Activated CD4-positive, alpha-beta T cell treated with anti-CD3 and anti-CD28 coated beads, Interleukin-2, Interleukin-6, amounts not matched to agents 100 ng/mL and 50 ng/mL, durations not matched to agents 16 hours and 8 hours (primary cell): ENCODE measurements around the gene SUMO1.
"Not testable (repeated sequence)": the region's sequence is repeated elsewhere in the genome, so short reads cannot be mapped to it uniquely, and the experiment has no call there.

Source experiments
- DNase-seq: peaks from one replicate; pipeline ENCODE4 v3.0.0-alpha.2; 2020

The SUMO1 gene

GRCh38 chr2:202238234-202239197 lies at the start of gene SUMO1:
Gene SUMO1 (minus strand): TSS chr2:202238597. CDS start chr2:202238451, 146 bp downstream.
- DNase-seq = peak; percentile 95

DNA sequence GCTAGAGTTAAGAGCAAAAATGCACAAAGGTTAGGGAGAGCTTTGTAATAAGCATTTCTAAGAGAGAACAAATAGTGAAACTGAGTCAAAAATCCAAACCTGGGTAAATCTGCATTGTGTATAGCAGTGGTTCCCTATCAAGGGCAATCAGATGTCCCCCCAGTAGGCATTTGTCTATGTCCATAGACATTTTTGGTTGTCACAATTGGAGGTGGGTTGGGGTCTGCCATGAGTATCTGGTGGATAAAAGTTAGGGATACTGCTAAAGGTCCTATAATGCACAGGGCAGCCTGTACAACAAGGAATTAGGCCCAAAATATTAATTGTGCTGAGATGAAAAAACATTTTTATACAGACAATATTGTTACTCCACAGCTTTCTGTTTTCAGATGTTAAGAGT lies 48.2 kb upstream of the SUMO1 start:
- no peak for DNase-seq

- no peak for DNase-seq
These were observed 40.5 kb upstream of the SUMO1 start for GRCh38 chr2:202278944-202279343.

DNA sequence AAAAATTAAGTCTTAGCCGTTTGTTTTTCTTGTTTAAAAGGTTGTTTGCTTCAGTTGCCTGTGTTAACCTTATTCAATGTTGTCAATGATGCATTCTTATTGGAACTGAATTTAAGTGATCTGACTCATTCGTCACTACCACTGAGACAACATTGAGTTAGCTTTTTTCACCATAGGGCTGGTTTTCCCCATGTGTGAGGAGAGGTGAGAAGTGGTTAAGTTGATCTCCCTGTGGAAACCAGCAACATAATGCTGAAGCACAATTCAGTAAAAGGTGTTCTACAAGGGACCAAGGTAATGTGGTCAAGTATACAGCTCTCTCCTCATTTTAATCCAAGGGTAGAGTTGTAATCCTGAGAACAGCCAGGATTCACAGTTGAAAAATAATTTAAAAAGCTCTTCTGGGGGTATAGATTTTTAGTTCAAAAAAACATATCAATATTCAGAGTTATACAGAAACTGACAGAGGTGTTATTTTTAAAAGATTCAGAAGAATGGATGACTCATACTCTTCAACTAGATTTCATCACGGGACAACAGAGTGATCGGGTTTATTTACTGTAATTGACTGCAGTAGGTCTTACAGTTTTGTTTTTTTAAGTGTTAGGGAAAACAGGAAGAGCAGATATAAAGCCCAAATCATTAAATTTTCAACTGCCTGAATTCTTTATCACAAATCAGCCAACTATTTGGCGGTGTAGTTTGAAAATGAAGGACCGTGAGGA lies 39.8 kb upstream of the SUMO1 start:
- DNase-seq = peak; percentile 75

- peak; percentile 33 for DNase-seq
These were observed 37.8 kb upstream of the SUMO1 start for GRCh38 chr2:202276078-202276720.

DNA sequence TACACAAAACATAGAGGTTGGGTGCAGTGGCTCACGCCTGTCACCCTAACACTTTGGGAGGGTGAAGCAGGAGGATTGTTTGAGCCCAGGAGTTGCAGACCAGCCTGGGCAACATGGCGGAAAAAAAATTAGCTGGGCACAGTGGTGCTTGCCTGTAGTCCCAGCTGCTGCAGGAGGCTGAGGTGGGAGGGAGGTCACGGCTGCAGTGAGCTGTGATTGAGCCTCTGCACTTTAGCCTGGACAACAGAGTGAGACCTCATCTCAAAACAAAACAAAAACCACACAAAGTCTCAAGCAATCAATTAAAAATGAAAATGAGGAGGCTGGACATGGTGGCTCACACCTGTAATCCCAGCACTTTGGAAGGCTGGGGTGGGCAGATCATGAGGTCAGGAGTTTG lies 32.1 kb upstream of the SUMO1 start:
- DNase-seq = no peak

GRCh38 chr2:202269585-202269984 lies 31.2 kb upstream of the SUMO1 start:
- DNase-seq = peak; percentile 51

DNA sequence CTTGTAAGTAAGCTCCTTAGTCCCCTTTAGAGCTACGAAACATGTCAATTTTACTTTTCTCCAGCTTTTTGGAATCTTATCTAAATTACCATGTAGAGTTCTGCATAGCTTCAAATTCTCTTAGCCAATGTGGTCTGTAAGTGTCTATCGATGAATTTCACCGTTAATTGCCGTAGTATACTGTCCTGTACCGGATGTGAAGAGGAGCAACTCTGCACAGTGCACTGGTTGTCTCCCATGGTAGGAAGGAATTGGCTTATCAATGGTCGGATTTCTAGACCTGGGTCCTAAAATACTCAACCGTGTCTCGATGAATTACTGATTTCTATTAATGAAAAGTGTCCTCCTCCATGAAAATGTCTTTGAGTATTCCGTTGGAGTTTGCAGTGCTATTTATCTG lies 29.1 kb upstream of the SUMO1 start:
- peak; percentile 40 for DNase-seq

- DNase-seq = peak; percentile 96
These were observed 27.3 kb upstream of the SUMO1 start, which contains the start of gene NOP58 for GRCh38 chr2:202265467-202266277. Gene NOP58 (plus strand): TSS chr2:202265763. CDS start chr2:202265942, 179 bp downstream.

- DNase-seq = no peak
These were observed 23.1 kb upstream of the SUMO1 start for GRCh38 chr2:202261531-202261930.

DNA sequence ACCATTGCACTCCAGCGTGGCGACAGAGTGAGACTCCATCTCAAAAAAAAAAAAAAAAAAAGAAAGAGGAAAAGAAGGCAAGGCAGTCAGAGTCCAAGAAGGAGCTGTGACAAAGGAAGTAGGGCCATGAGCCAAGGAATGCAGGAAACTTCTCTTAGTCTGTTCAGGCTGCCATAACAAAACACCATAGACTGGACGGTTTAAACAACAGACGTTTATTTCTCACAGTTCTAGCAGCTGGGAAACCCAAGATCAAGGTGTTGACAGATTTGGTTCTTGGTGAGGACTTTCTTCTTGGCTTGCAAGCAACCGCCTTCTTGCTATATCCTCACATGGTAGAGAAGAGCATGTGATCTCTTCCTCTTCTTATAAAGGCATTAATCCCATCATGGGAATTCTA lies 13.1 kb upstream of the SUMO1 start:
- no peak for DNase-seq

GRCh38 chr2:202249521-202250253 lies 11.3 kb upstream of the SUMO1 start:
- no peak for DNase-seq

- not testable (repeated sequence) for DNase-seq
These were observed 9.3 kb upstream of the SUMO1 start for GRCh38 chr2:202247710-202248109.

DNA sequence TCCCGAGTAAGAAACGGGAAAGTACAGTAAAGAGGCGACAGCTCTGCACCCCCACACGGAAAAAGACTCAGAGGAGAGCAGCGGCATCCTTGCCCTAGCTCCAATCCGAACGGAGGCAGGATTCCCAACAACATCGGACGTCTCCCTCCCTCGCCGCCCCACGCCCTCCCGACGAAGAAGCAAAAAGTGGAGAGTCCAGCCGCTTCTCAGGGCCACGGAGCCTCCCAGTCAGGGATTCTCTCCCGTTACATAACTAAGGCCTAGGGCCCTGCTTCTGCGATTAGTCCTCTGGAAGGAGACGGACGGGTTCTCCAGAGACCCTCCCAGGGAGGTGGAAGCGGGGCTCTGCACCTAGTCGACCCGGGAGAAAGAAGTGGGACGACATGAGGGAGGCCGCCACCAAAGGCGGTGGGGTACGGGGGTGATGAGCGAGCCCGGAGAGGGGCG lies 587 bp downstream of the SUMO1 start:
- DNase-seq = peak; percentile 29

GRCh38 chr2:202221873-202222272 lies 16.5 kb downstream of the SUMO1 start:
- DNase-seq = no peak

GRCh38 chr2:202215179-202215578 lies 23.2 kb downstream of the SUMO1 start:
- DNase-seq = no peak

DNA sequence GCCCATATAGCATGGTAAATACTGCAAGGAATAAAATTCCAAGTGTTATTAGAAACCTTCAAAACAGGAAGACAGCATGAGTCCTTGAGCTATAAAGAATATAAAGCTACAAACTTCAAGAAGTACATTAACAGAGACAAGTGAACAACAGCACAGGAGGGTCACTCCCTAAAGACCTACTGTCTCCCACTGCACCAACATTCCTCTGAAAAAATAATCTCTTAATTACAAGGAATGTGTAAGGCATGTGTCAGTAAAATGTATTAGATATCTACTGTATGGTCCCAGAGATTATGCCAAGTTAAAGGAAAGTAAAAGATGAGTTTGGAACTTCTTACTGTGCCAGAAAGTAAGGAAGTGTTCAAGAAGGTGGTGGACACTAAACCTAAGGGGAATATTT lies 29.9 kb downstream of the SUMO1 start:
- no peak for DNase-seq

- DNase-seq = no peak
These were observed 33.5 kb downstream of the SUMO1 start for GRCh38 chr2:202204855-202205254.

GRCh38 chr2:202203348-202203747 lies 35.0 kb downstream of the SUMO1 start:
- DNase-seq = no peak

DNA sequence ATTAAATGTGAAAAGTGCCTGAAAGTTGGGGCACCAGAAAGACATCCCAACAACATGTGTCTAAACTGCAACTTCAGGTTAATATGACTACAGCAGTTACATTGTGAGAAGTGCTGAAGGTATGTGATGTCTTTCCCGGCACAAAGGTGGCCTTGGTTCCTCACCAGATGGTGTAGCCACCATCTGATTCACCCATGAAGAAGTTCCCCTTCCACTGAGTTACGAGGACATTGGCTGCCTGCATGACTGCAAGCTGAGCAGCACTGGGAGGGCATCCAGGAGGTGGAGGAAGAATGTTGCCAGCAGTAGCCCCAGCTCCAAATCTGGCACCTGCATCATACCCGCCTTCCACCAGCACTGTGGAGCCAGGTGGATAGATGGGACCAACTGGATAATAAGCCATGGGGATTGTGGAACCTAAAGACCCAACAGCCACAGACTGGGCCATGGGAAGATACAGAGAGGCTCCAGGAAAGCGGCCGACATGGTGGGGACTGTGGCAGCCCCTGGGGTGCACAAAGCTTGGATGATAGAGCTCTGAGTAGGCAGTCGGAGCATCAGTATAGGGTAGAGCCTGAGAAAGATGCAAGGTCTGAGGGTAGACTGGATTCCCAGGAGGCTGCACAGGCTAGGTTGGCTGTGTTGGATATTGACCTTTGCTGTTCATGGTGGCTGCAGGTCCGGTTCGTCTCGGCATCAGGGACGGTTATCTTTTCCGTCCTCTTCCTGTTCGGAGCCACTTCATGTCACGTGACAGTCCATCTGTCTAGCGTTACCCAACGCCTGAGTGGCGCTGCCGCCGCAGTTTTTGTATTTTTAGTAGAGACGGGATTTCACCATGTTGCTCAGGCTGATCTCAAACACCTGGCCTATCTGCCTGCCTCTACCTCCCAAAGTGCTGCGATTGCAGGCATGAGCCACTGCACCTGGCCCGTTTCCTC lies 36.9 kb downstream of the SUMO1 start:
- DNase-seq = no peak
